SK-N-SH (cell line): ENCODE results near the gene CHD5. TPM values are rescaled to one million over a fixed set of nuclear protein-coding genes. Genes with fewer than 3 reads are reported as not detected.

ENCODE experiments used
- CTCF ChIA-PET: fragments of 300-600, 350-600 bp; formaldehyde crosslinking; extraction: SDS; loops from one replicate; lab custom pipeline; 2021; lab: Yijun Ruan, JAX
- POLR2A ChIA-PET: fragments of 350-600 bp; sonication (Branson Sonifier 250); formaldehyde crosslinking; extraction: SDS; loops from one replicate; lab custom pipeline; 2020; ENCODE audit warnings: antibody characterized with exemption, inconsistent platforms; lab: Yijun Ruan, JAX
- DNase-seq: peaks from one replicate; pipeline ENCODE4 v3.0.0; 2012
- H2AFZ ChIP-seq: fragments of 200-600 bp; sonication (generic); 2 replicates; pipeline ENCODE4 v1.8.1; 2016; ENCODE audit warnings: antibody characterized with exemption, mild to moderate bottlenecking, low read depth
- H3F3A ChIP-seq: fragments of 200-600 bp; sonication (generic); replicated peaks from 2 replicates; pipeline ENCODE3; 2016; ENCODE audit warnings: antibody characterized with exemption, mild to moderate bottlenecking; ENCODE audit not compliant: insufficient read depth
- H3K27ac ChIP-seq, 2 experiments: fragments of 200-500 bp in 1 of 2; fragments of 200-600 bp in 1 of 2; sonication (Bioruptor generic) in 1 of 2; sonication (generic), shearing (Covaris generic) in 1 of 2; 2 replicates each; pipeline versions ENCODE4 v1.5.1 to v1.6.1; 2014 to 2016; ENCODE audit warnings: low read depth in 2 of 2, inconsistent platforms in 1 of 2, low read length in 1 of 2, mild to moderate bottlenecking in 1 of 2, mixed read lengths in 1 of 2
- H3K27me3 ChIP-seq: fragments of 200-600 bp; sonication (generic), shearing (Covaris generic); 2 replicates; pipeline ENCODE4 v1.6.1; 2016; ENCODE audit warnings: mixed run types; ENCODE audit not compliant: insufficient read depth
- H3K36me3 ChIP-seq, 2 experiments: fragments of 200-500 bp in 1 of 2; fragments of 200-600 bp in 1 of 2; sonication (Bioruptor generic) in 1 of 2; sonication (generic) in 1 of 2; replicated peaks in 1 of 2; 2 replicates each; pipeline versions ENCODE3 to v1.5.1; 2014 to 2016; ENCODE audit warnings: low read length in 1 of 2, mild to moderate bottlenecking in 1 of 2; ENCODE audit not compliant: insufficient read depth in 2 of 2, control insufficient read depth in 1 of 2
- H3K4me1 ChIP-seq, 2 experiments: fragments of 200-500 bp in 1 of 2; fragments of 200-600 bp in 1 of 2; sonication (Bioruptor generic) in 1 of 2; sonication (generic), shearing (Covaris generic) in 1 of 2; 2 replicates each; pipeline versions ENCODE4 v1.5.1 to v1.6.1; 2014 to 2016; ENCODE audit warnings: low read depth in 1 of 2, low read length in 1 of 2, mixed run types in 1 of 2; ENCODE audit not compliant: insufficient read depth in 2 of 2, control insufficient read depth in 1 of 2
- H3K4me2 ChIP-seq: fragments of 200-600 bp; sonication (generic), shearing (Covaris generic); 2 replicates; pipeline ENCODE4 v1.6.1; 2017; ENCODE audit warnings: mixed run types
- H3K4me3 ChIP-seq, 2 experiments: fragments of 200-500 bp in 1 of 2; fragments of 200-600 bp in 1 of 2; sonication (Bioruptor generic) in 1 of 2; sonication (generic), shearing (Covaris generic) in 1 of 2; 2 replicates each; pipeline versions ENCODE4 v1.5.1 to v1.8.1; 2014 to 2016; ENCODE audit warnings: low read depth in 2 of 2, inconsistent platforms in 1 of 2, low read length in 1 of 2, mild to moderate bottlenecking in 1 of 2, mixed read lengths in 1 of 2, moderate library complexity in 1 of 2
- H3K79me2 ChIP-seq: fragments of 200-600 bp; sonication (generic); 2 replicates; pipeline ENCODE4 v1.8.1; 2017; ENCODE audit warnings: mild to moderate bottlenecking; ENCODE audit not compliant: insufficient read depth
- H3K9ac ChIP-seq: fragments of 200-600 bp; sonication (generic); 2 replicates; pipeline ENCODE4 v1.6.1; 2017; ENCODE audit warnings: mixed run types
- H3K9me2 ChIP-seq: fragments of 200-600 bp; sonication (generic); 2 replicates; pipeline ENCODE4 v1.6.1; 2017; ENCODE audit warnings: mixed run types
- H3K9me3 ChIP-seq: fragments of 200-600 bp; sonication (generic); 2 replicates; pipeline ENCODE4 v1.6.1; 2017; ENCODE audit warnings: mixed run types, mild to moderate bottlenecking, moderate library complexity
- H4K20me1 ChIP-seq: fragments of 200-600 bp; sonication (generic); 2 replicates; pipeline ENCODE4 v1.6.1; 2017; ENCODE audit warnings: mild to moderate bottlenecking, mixed run types; ENCODE audit not compliant: insufficient read depth
- CTCF ChIP-seq: fragments of 200-600 bp; sonication (generic); IDR thresholded peaks from 2 replicates; pipeline ENCODE4 v1.6.1; 2017; ENCODE audit warnings: antibody characterized with exemption, mild to moderate bottlenecking, moderate library complexity
- EZH2phosphoT487 ChIP-seq: fragments of 200-600 bp; sonication (generic); IDR thresholded peaks from 2 replicates; pipeline ENCODE4 v1.6.1; 2017; ENCODE audit warnings: low read depth, mixed run types, mild to moderate bottlenecking, antibody characterized with exemption, moderate library complexity, borderline replicate concordance
- FOSL2 ChIP-seq: IDR thresholded peaks from 2 replicates; pipeline ENCODE4 v1.4.0; 2012; ENCODE audit warnings: low read depth, mild to moderate bottlenecking, moderate library complexity, borderline replicate concordance
- FOXM1 ChIP-seq: IDR thresholded peaks from 2 replicates; pipeline ENCODE4 v1.4.0; 2012; ENCODE audit warnings: low read depth, mild to moderate bottlenecking
- GABPA ChIP-seq: IDR thresholded peaks from 2 replicates; pipeline ENCODE4 v1.4.0; 2012; ENCODE audit warnings: low read depth, mild to moderate bottlenecking
- GATA2 ChIP-seq: sonication (generic); formaldehyde crosslinking; IDR thresholded peaks from 2 replicates; pipeline ENCODE4 v1.5.0; 2020; ENCODE audit warnings: mild to moderate bottlenecking, missing genetic modification reagents
- MAX ChIP-seq: IDR thresholded peaks from 2 replicates; pipeline ENCODE4 v1.4.0; 2012; ENCODE audit warnings: low read depth
- MXI1 ChIP-seq: IDR thresholded peaks from 2 replicates; pipeline ENCODE4 v1.6.1; 2012; ENCODE audit warnings: mild to moderate bottlenecking, low read depth, low read length, improper control_type of control experiment
- PBX3 ChIP-seq: IDR thresholded peaks from 2 replicates; pipeline ENCODE4; 2012
- RAD21 ChIP-seq: IDR thresholded peaks from 2 replicates; pipeline ENCODE4 v1.6.1; 2012; ENCODE audit warnings: mild to moderate bottlenecking, low read length
- RCOR1 ChIP-seq: fragments of 150-350 bp; IDR thresholded peaks from 2 replicates; pipeline ENCODE4 v1.6.1; 2017; ENCODE audit warnings: antibody characterized with exemption, low read length
- RXRA ChIP-seq: IDR thresholded peaks from 2 replicates; pipeline ENCODE4 v1.4.0; 2012; ENCODE audit warnings: low read depth, mild to moderate bottlenecking, borderline replicate concordance
- YY1 ChIP-seq: IDR thresholded peaks from 2 replicates; pipeline ENCODE4 v1.4.0; 2012; ENCODE audit warnings: low read depth, mild to moderate bottlenecking
- WGBS: methylation state at CpG from one replicate; pipeline ENCODE4 v1.1.6; 2017; ENCODE audit warnings: low lambda C conversion rate; 5-methylcytosine and 5-hydroxymethylcytosine counted together
- polyA plus RNA-seq, 3 experiments: library from polyadenylated mRNA; depleted of rRNA; stranded (reverse); fragments of >200 nt; gene quantifications; 2 replicates each; pipeline ENCODE4 v1.2.3, GENCODE V29; 2012

The CHD5 gene
- polyA plus RNA-seq, 1 of the 3 experiments (the other 2 are of a cell fraction) = 0.26 TPM

- no peaks in the 10 kb centered on the region for H3K79me2 ChIP-seq
- 20% methylated on average over 11 of the region's 51 CpGs for WGBS
- no peak overlapping the region for H3K27ac ChIP-seq
- DNase-seq = peak; percentile 81
- H4K20me1 ChIP-seq = peaks cover 4% of the 10 kb centered on the region; the same call in 1 of the 2 replicates
- peak overlapping the region in 1 of 2 experiments; percentile 45; a peak in 2 of 4 replicates for H3K4me3 ChIP-seq
- peaks cover 0 to under 1% of the 10 kb centered on the region in 2 experiments for H3K36me3 ChIP-seq
- no peak overlapping the region for H2AFZ ChIP-seq
- no peak overlapping the region for H3K9ac ChIP-seq
- TF ChIP-seq FOSL2 (no peak), PBX3 (no peak), MXI1 (no peak), RAD21 (0 out of 2 replicates have a peak, but pooled peaks have one; percentile 7), MAX (no peak), EZH2phosphoT487 (no peak)
- H3K27me3 ChIP-seq = peaks cover 8% of the 10 kb centered on the region; the same call in 1 of the 2 replicates
- ChIA-PET CTCF (interaction anchor here (0.7 to 1.8 kb wide), 5 partner anchors 8 to 68 kb away, joined by 3 to 7 read pairs (median 4); no protein-coding TSS in a partner anchor), POLR2A (no interaction called here)
- peaks cover 9% of the 10 kb centered on the region for H3F3A ChIP-seq
- H3K4me1 ChIP-seq = peaks cover 0 to 6% of the 10 kb centered on the region in 2 experiments; a peak in 1 of 4 replicates
- H3K4me2 ChIP-seq = peak overlapping the region; percentile 19; the same call in 1 of the 2 replicates
- H3K9me2 ChIP-seq = no peaks in the 10 kb centered on the region
- H3K9me3 ChIP-seq = no peaks in the 10 kb centered on the region
Measured at GRCh38 chr1:6178751-6179563, 1.2 kb downstream of the CHD5 start.

- CTCF ChIA-PET = interaction anchor here (1.0 to 2.1 kb wide), 7 partner anchors 7 to 136 kb away, joined by 3 to 9 read pairs (median 5); no protein-coding TSS in a partner anchor
- peaks cover 0 to 5% of the 10 kb centered on the region in 2 experiments; a peak in 1 of 4 replicates for H3K4me1 ChIP-seq
- no peak overlapping the region for H3K4me3 ChIP-seq
- WGBS = 79% methylated on average over 15 of the region's 18 CpGs
- DNase-seq = peak; percentile 32
- H3K79me2 ChIP-seq = no peaks in the 10 kb centered on the region
- no peak overlapping the region for H3K27ac ChIP-seq
- H3K27me3 ChIP-seq = peaks cover 8% of the 10 kb centered on the region; the same call in 1 of the 2 replicates
- H3K4me2 ChIP-seq = no peak overlapping the region
- H3K36me3 ChIP-seq = no peaks in the 10 kb centered on the region
- H4K20me1 ChIP-seq = no peaks in the 10 kb centered on the region
- H2AFZ ChIP-seq = no peak overlapping the region
- H3K9me3 ChIP-seq = no peaks in the 10 kb centered on the region
- POLR2A ChIA-PET = no interaction called here
- H3F3A ChIP-seq = peaks cover 6% of the 10 kb centered on the region
- TF ChIP-seq GABPA (no peak), RXRA (no peak), CTCF (no peak), YY1 (no peak), GATA2 (CRISPR knock-in tag) (no peak), PBX3 (no peak), RCOR1 (no peak), FOXM1 (no peak)
- no peaks in the 10 kb centered on the region for H3K9me2 ChIP-seq
- no peak overlapping the region for H3K9ac ChIP-seq
Measured at GRCh38 chr1:6177681-6178380, 2.3 kb downstream of the CHD5 start.
